WTC11 (cell line): ENCODE measurements around the gene SYDE2.

ENCODE experiments used
- CREB1 ChIP-seq: sonication (generic); formaldehyde crosslinking; IDR thresholded peaks from 2 replicates; pipeline ENCODE4 v1.8.0; 2023; ENCODE audit warnings: mild to moderate bottlenecking, missing genetic modification reagents
- ETV6 ChIP-seq: sonication (generic); formaldehyde crosslinking; IDR thresholded peaks from 2 replicates; pipeline ENCODE4 v1.8.1; 2022; ENCODE audit warnings: mild to moderate bottlenecking, missing genetic modification reagents
- TF ChIP-seq, protein P1 (sequence below): fragments of 200-600 bp; IDR thresholded peaks from 2 replicates; pipeline ENCODE4 v1.8.0; 2022; ENCODE audit warnings: antibody characterized with exemption
- TF ChIP-seq, protein P2 (sequence below): sonication (generic); formaldehyde crosslinking; IDR thresholded peaks from 2 replicates; pipeline ENCODE4 v1.8.1; 2022; ENCODE audit warnings: low read depth, missing genetic modification reagents, borderline replicate concordance

DNA sequence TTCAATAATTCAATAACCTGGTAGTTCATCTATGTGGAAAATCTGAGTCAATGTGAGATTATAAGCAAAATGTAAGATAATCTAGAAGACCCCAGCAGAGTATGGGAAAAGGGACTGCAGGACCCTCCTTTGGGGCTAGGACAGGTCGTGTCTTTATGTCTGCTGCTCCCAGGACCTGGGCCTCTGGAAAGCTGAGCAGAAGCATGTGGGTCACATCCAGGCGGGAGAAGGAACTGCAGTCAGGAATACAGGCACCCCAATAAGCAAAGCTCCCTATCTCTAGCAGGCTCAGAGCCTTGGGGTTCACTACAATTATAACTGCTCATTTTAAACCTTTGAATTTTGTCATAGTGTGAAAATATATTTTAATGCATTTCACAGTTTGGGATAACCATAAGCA is 78.6 kb downstream of the SYDE2 start:
- TF ChIP-seq, protein P1, sequence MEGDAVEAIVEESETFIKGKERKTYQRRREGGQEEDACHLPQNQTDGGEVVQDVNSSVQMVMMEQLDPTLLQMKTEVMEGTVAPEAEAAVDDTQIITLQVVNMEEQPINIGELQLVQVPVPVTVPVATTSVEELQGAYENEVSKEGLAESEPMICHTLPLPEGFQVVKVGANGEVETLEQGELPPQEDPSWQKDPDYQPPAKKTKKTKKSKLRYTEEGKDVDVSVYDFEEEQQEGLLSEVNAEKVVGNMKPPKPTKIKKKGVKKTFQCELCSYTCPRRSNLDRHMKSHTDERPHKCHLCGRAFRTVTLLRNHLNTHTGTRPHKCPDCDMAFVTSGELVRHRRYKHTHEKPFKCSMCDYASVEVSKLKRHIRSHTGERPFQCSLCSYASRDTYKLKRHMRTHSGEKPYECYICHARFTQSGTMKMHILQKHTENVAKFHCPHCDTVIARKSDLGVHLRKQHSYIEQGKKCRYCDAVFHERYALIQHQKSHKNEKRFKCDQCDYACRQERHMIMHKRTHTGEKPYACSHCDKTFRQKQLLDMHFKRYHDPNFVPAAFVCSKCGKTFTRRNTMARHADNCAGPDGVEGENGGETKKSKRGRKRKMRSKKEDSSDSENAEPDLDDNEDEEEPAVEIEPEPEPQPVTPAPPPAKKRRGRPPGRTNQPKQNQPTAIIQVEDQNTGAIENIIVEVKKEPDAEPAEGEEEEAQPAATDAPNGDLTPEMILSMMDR: no peak
- TF ChIP-seq, protein P2, sequence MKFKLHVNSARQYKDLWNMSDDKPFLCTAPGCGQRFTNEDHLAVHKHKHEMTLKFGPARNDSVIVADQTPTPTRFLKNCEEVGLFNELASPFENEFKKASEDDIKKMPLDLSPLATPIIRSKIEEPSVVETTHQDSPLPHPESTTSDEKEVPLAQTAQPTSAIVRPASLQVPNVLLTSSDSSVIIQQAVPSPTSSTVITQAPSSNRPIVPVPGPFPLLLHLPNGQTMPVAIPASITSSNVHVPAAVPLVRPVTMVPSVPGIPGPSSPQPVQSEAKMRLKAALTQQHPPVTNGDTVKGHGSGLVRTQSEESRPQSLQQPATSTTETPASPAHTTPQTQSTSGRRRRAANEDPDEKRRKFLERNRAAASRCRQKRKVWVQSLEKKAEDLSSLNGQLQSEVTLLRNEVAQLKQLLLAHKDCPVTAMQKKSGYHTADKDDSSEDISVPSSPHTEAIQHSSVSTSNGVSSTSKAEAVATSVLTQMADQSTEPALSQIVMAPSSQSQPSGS (CRISPR knock-in tag): no peak
- TF ChIP-seq ETV6 (CRISPR knock-in tag) (no peak), CREB1 (CRISPR knock-in tag) (no peak)
